ENCODE measurements around the gene ZNF619.
A peak's percentile ranks its signal among the peaks of the same experiment; 100 is the strongest.

ZNF619 gene

GRCh38 chr3:40465456-40465855 lies 11.5 kb upstream of the ZNF619 start:
- no peak for TF ChIP-seq CTCF (IDR thresholded peaks at IDR 0.05; ENCODE audit: low read depth, low read length)

GRCh38 chr3:40468018-40468417 lies 8.9 kb upstream of the ZNF619 start:
- TF ChIP-seq CTCF (IDR thresholded peaks at IDR 0.05; ENCODE audit: low read depth, low read length), result no peak

More at GRCh38 chr3:40465456-40465855, 11.5 kb upstream of the ZNF619 start:
- H3K4me3 ChIP-seq (ENCODE audit: low read depth, low read length), result no peak overlapping the region

GRCh38 chr3:40470701-40471100 lies 6.2 kb upstream of the ZNF619 start:
- H3K4me3 ChIP-seq (ENCODE audit: low read depth, low read length), result no peak overlapping the region
- TF ChIP-seq CTCF (IDR thresholded peaks at IDR 0.05; ENCODE audit: low read depth, low read length), result no peak

More at GRCh38 chr3:40468018-40468417, 8.9 kb upstream of the ZNF619 start:
- no peak overlapping the region for H3K4me3 ChIP-seq (ENCODE audit: low read depth, low read length)

- no peak for TF ChIP-seq CTCF (IDR thresholded peaks at IDR 0.05; ENCODE audit: low read depth, low read length)
- H3K4me3 ChIP-seq (ENCODE audit: low read depth, low read length), result peak overlapping the region; percentile 69
Observed at GRCh38 chr3:40477666-40478065, 744 bp downstream of the ZNF619 start.

- H3K4me3 ChIP-seq (ENCODE audit: low read depth, low read length), result no peak overlapping the region
- no peak for TF ChIP-seq CTCF (IDR thresholded peaks at IDR 0.05; ENCODE audit: low read depth, low read length)
Observed at GRCh38 chr3:40487172-40487571, 10.2 kb downstream of the ZNF619 start.

- no peak overlapping the region for H3K4me3 ChIP-seq (ENCODE audit: low read depth, low read length)
- TF ChIP-seq CTCF (IDR thresholded peaks at IDR 0.05; ENCODE audit: low read depth, low read length), result no peak
Observed at GRCh38 chr3:40490916-40491315, 14.0 kb downstream of the ZNF619 start.

- H3K4me3 ChIP-seq (ENCODE audit: low read depth, low read length), result no peak overlapping the region
- TF ChIP-seq CTCF (IDR thresholded peaks at IDR 0.05; ENCODE audit: low read depth, low read length), result no peak
Observed at GRCh38 chr3:40494698-40495097, 17.8 kb downstream of the ZNF619 start.

All from WI38 (cell line).